ENCODE data around the gene SNX24. TPM values are rescaled to one million over a fixed set of nuclear protein-coding genes. Genes with fewer than 3 reads are reported as not detected.

The SNX24 gene
- total RNA-seq, 5 donors from 2014 or later (not counting 1 experiment from before 2014, with no cell fraction given): 2.2 to 4.9 (median 3.8) TPM

GRCh38 chr5:122915717-122916461, 70.5 kb downstream of the SNX24 start:
- H3K36me3 Mint-ChIP-seq: peaks cover 3% of the 10 kb centered on the region
- H3K9me3 Mint-ChIP-seq: no peaks in the 10 kb centered on the region
- no peaks in the 10 kb centered on the region for H3K9me3 ChIP-seq
- CTCF ChIA-PET: no interaction called here
- H3K27me3 ChIP-seq (replicated peaks in 1 of 2; ENCODE audit: control insufficient read depth in 2 of 2, extremely low read depth in 1 of 2, insufficient read depth in 2 of 2, low read length in 1 of 2): no peaks in the 10 kb centered on the region
- no peak overlapping the region for H3K4me3 Mint-ChIP-seq
- DNase-seq (no peak), ATAC-seq (replicated peaks in 1 of 4) (no peak)
- no peaks in the 10 kb centered on the region for H3K27me3 Mint-ChIP-seq
- WGBS (ENCODE audit: insufficient coverage): 50% methylated on average over 1 of the region's 5 CpGs
- no peaks in the 10 kb centered on the region for H3K36me3 ChIP-seq (ENCODE audit: control insufficient read depth in 2 of 2, extremely low read depth in 1 of 2, insufficient read depth in 1 of 2, low read length in 1 of 2)
- H3K4me1 ChIP-seq (ENCODE audit: control insufficient read depth in 1 of 2, extremely low read depth in 1 of 2, insufficient read depth in 2 of 2, low read length in 2 of 2): no peaks in the 10 kb centered on the region
- no peak overlapping the region for H3K4me3 ChIP-seq (ENCODE audit: control insufficient read depth in 1 of 2, extremely low read depth in 1 of 2, low read length in 1 of 2)
- H3K27ac Mint-ChIP-seq: no peak overlapping the region
- no peak overlapping the region for H3K27ac ChIP-seq (ENCODE audit: low read length)
- H3K4me1 Mint-ChIP-seq: no peaks in the 10 kb centered on the region
- POLR2A ChIA-PET: no interaction called here

DNA sequence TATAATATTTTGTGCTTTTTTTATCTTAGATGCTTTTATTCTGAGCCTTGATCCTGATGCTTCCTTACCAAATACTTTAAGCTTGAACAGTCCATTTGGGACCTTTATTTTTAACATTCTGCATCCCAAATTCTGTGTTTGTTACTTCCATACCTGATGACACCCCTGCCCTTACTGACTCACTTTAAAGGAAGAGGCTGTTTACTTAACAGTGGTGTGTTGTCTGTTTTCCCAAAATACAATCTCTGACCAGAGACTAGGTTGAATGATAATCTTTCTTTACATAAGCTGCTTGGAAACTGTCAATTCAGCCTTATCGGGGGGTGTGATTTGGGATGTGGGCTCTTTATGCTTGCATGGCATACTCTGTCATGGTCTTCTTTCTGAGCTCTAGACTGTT, 71.1 kb downstream of the SNX24 start:
- ChIA-PET CTCF (interaction anchor here in 1 of 2 donors (0.6 kb wide), 1 partner anchor 22 kb away, joined by 6 read pairs; no protein-coding TSS in a partner anchor), POLR2A (no interaction called here)
- WGBS (ENCODE audit: insufficient coverage): no CpG with 5 or more reads among the region's 1 CpG
- no peaks in the 10 kb centered on the region for H3K9me3 ChIP-seq
- no peaks in the 10 kb centered on the region for H3K4me1 ChIP-seq (ENCODE audit: control insufficient read depth in 1 of 2, extremely low read depth in 1 of 2, insufficient read depth in 2 of 2, low read length in 2 of 2)
- H3K27ac Mint-ChIP-seq: no peak overlapping the region
- no peak overlapping the region for H3K4me3 Mint-ChIP-seq
- ATAC-seq (replicated peaks in 1 of 4) (no peak), DNase-seq (no peak)
- no peak overlapping the region for H3K27ac ChIP-seq (ENCODE audit: low read length)
- H3K27me3 Mint-ChIP-seq: no peaks in the 10 kb centered on the region
- H3K36me3 Mint-ChIP-seq: peaks cover 3% of the 10 kb centered on the region
- H3K4me1 Mint-ChIP-seq: no peaks in the 10 kb centered on the region
- H3K27me3 ChIP-seq (replicated peaks in 1 of 2; ENCODE audit: control insufficient read depth in 2 of 2, extremely low read depth in 1 of 2, insufficient read depth in 2 of 2, low read length in 1 of 2): no peaks in the 10 kb centered on the region
- no peaks in the 10 kb centered on the region for H3K9me3 Mint-ChIP-seq
- no peak overlapping the region for H3K4me3 ChIP-seq (ENCODE audit: control insufficient read depth in 1 of 2, extremely low read depth in 1 of 2, low read length in 1 of 2)
- no peaks in the 10 kb centered on the region for H3K36me3 ChIP-seq (ENCODE audit: control insufficient read depth in 2 of 2, extremely low read depth in 1 of 2, insufficient read depth in 1 of 2, low read length in 1 of 2)

GRCh38 chr5:122919969-122920368, 74.6 kb downstream of the SNX24 start:
- no peaks in the 10 kb centered on the region for H3K27me3 Mint-ChIP-seq
- no peak overlapping the region for H3K4me3 Mint-ChIP-seq
- WGBS (ENCODE audit: insufficient coverage): 75% methylated on average over 1 of the region's 1 CpG
- no peak for ATAC-seq (replicated peaks in 1 of 4)
- Histone ChIP-seq H3K36me3 (ENCODE audit: control insufficient read depth in 2 of 2, extremely low read depth in 1 of 2, insufficient read depth in 1 of 2, low read length in 1 of 2) (no peaks in the 10 kb centered on the region), H3K27ac (ENCODE audit: low read length) (no peak overlapping the region), H3K9me3 (no peaks in the 10 kb centered on the region), H3K4me1 (ENCODE audit: control insufficient read depth in 1 of 2, extremely low read depth in 1 of 2, insufficient read depth in 2 of 2, low read length in 2 of 2) (no peaks in the 10 kb centered on the region), H3K27me3 (replicated peaks in 1 of 2; ENCODE audit: control insufficient read depth in 2 of 2, extremely low read depth in 1 of 2, insufficient read depth in 2 of 2, low read length in 1 of 2) (no peaks in the 10 kb centered on the region), H3K4me3 (ENCODE audit: control insufficient read depth in 1 of 2, extremely low read depth in 1 of 2, low read length in 1 of 2) (no peak overlapping the region)
- ChIA-PET POLR2A (no interaction called here), CTCF (no interaction called here)
- H3K9me3 Mint-ChIP-seq: no peaks in the 10 kb centered on the region
- no peaks in the 10 kb centered on the region for H3K4me1 Mint-ChIP-seq
- peaks cover 3% of the 10 kb centered on the region for H3K36me3 Mint-ChIP-seq
- DNase-seq: no peak
- H3K27ac Mint-ChIP-seq: no peak overlapping the region

DNA sequence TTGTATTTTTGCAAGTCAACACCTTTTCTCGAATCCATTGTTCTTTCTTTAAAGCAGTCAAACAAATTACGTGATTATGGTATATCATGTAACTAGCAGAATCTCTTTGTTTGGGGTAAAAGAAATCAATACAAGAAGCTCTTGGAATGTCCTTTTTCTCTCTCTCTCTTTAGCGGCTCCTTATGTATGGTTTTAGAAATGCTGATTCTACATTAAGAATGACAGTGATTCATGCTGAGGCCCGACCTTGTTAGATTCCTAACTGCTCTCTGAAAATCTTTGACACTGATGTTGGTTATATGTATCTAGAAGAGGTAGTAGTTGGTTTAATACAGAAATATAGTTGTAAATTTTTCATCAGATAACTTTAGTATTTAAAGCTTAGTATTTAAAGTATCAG, 76.4 kb downstream of the SNX24 start:
- DNase-seq: no peak
- H3K4me3 ChIP-seq (ENCODE audit: control insufficient read depth in 1 of 2, extremely low read depth in 1 of 2, low read length in 1 of 2): no peak overlapping the region
- ChIA-PET CTCF (no interaction called here), POLR2A (interaction anchor here in 1 of 2 donors (0.7 kb wide), 1 partner anchor 730 kb away, joined by 3 read pairs; no protein-coding TSS in a partner anchor)
- no peak overlapping the region for H3K4me3 Mint-ChIP-seq
- H3K27ac ChIP-seq (ENCODE audit: low read length): no peak overlapping the region
- no peaks in the 10 kb centered on the region for H3K9me3 Mint-ChIP-seq
- H3K4me1 Mint-ChIP-seq: no peaks in the 10 kb centered on the region
- H3K36me3 Mint-ChIP-seq: peaks cover 7% of the 10 kb centered on the region
- H3K9me3 ChIP-seq: no peaks in the 10 kb centered on the region
- H3K27ac Mint-ChIP-seq: no peak overlapping the region
- H3K27me3 Mint-ChIP-seq: no peaks in the 10 kb centered on the region
- no peaks in the 10 kb centered on the region for H3K27me3 ChIP-seq (replicated peaks in 1 of 2; ENCODE audit: control insufficient read depth in 2 of 2, extremely low read depth in 1 of 2, insufficient read depth in 2 of 2, low read length in 1 of 2)
- H3K4me1 ChIP-seq (ENCODE audit: control insufficient read depth in 1 of 2, extremely low read depth in 1 of 2, insufficient read depth in 2 of 2, low read length in 2 of 2): no peaks in the 10 kb centered on the region
- WGBS (ENCODE audit: insufficient coverage): no CpG with 5 or more reads among the region's 4 CpGs
- no peak for ATAC-seq (replicated peaks in 1 of 4)
- H3K36me3 ChIP-seq (ENCODE audit: control insufficient read depth in 2 of 2, extremely low read depth in 1 of 2, insufficient read depth in 1 of 2, low read length in 1 of 2): no peaks in the 10 kb centered on the region

DNA sequence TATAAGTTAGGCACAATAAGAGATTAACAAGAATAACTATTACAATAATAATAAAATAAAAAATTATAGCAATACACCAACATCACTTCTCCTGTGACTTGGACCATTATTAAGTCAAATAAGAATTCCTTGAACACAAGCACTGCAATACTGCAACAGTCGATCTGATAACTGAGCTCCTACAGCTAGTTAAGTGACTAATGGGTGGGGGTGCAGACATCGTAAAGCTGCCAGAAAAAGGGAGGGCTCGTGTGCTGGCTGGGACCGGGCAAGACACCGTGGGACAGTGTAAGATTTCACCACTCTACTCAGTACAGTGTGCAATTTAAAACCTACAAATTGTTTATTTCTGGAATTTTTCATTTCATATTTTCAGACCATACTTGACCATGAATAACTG, 78.8 kb downstream of the SNX24 start:
- WGBS (ENCODE audit: insufficient coverage): 100% methylated on average over 3 of the region's 5 CpGs
- no peaks in the 10 kb centered on the region for H3K9me3 Mint-ChIP-seq

GRCh38 chr5:122924719-122925395, 79.4 kb downstream of the SNX24 start:
- 85% methylated on average over 2 of the region's 4 CpGs for WGBS (ENCODE audit: insufficient coverage)
- H3K4me3 ChIP-seq (ENCODE audit: control insufficient read depth in 1 of 2, extremely low read depth in 1 of 2, low read length in 1 of 2): no peak overlapping the region
- CTCF ChIA-PET: no interaction called here
- Mint-ChIP-seq H3K27me3 (no peaks in the 10 kb centered on the region), H3K36me3 (peaks cover 4% of the 10 kb centered on the region), H3K9me3 (no peaks in the 10 kb centered on the region), H3K4me1 (no peaks in the 10 kb centered on the region), H3K27ac (no peak overlapping the region), H3K4me3 (no peak overlapping the region)
- no peaks in the 10 kb centered on the region for H3K4me1 ChIP-seq (ENCODE audit: control insufficient read depth in 1 of 2, extremely low read depth in 1 of 2, insufficient read depth in 2 of 2, low read length in 2 of 2)
- DNase-seq: no peak
- no peak overlapping the region for H3K27ac ChIP-seq (ENCODE audit: low read length)
- ATAC-seq (replicated peaks in 1 of 4): no peak
- H3K36me3 ChIP-seq (ENCODE audit: control insufficient read depth in 2 of 2, extremely low read depth in 1 of 2, insufficient read depth in 1 of 2, low read length in 1 of 2): no peaks in the 10 kb centered on the region
- no peaks in the 10 kb centered on the region for H3K27me3 ChIP-seq (replicated peaks in 1 of 2; ENCODE audit: control insufficient read depth in 2 of 2, extremely low read depth in 1 of 2, insufficient read depth in 2 of 2, low read length in 1 of 2)
- POLR2A ChIA-PET: no interaction called here
- H3K9me3 ChIP-seq: no peaks in the 10 kb centered on the region

More for the DNA sequence above, 78.8 kb downstream of the SNX24 start:
- no peak overlapping the region for H3K4me3 ChIP-seq (ENCODE audit: control insufficient read depth in 1 of 2, extremely low read depth in 1 of 2, low read length in 1 of 2)
- ChIA-PET CTCF (no interaction called here), POLR2A (no interaction called here)
- DNase-seq: no peak
- Mint-ChIP-seq H3K4me1 (no peaks in the 10 kb centered on the region), H3K27ac (no peak overlapping the region), H3K27me3 (no peaks in the 10 kb centered on the region), H3K4me3 (no peak overlapping the region), H3K36me3 (peaks cover 4% of the 10 kb centered on the region)
- no peak overlapping the region for H3K27ac ChIP-seq (ENCODE audit: low read length)
- no peak for ATAC-seq (replicated peaks in 1 of 4)
- H3K9me3 ChIP-seq: no peaks in the 10 kb centered on the region
- no peaks in the 10 kb centered on the region for H3K27me3 ChIP-seq (replicated peaks in 1 of 2; ENCODE audit: control insufficient read depth in 2 of 2, extremely low read depth in 1 of 2, insufficient read depth in 2 of 2, low read length in 1 of 2)
- H3K36me3 ChIP-seq (ENCODE audit: control insufficient read depth in 2 of 2, extremely low read depth in 1 of 2, insufficient read depth in 1 of 2, low read length in 1 of 2): no peaks in the 10 kb centered on the region
- H3K4me1 ChIP-seq (ENCODE audit: control insufficient read depth in 1 of 2, extremely low read depth in 1 of 2, insufficient read depth in 2 of 2, low read length in 2 of 2): no peaks in the 10 kb centered on the region
